ENCODE measurements around the gene RGS7BP.

- TF ChIP-seq YY1 (IDR thresholded peaks at IDR 0.05; ENCODE audit: insufficient read depth, insufficient read length) = no peak
- TF ChIP-seq ZNF274 (IDR thresholded peaks at IDR 0.05; ENCODE audit: low read depth, low read length) = no peak
These were observed 26.8 kb downstream of the RGS7BP start for GRCh38 chr5:64532657-64533056.
